HG02623 (cell line): ENCODE data around the gene KCNF1.
"Not testable (repeated sequence)": the region's sequence is repeated elsewhere in the genome, so short reads cannot be mapped to it uniquely, and the experiment has no call there.

ENCODE experiments used
- ATAC-seq: cut with Tn5 transposase; IDR thresholded peaks from one replicate; pipeline ENCODE4 v1.9.1; 2021; ENCODE audit warnings: moderate library complexity; ENCODE audit not compliant: unreplicated experiment

KCNF1 gene

DNA sequence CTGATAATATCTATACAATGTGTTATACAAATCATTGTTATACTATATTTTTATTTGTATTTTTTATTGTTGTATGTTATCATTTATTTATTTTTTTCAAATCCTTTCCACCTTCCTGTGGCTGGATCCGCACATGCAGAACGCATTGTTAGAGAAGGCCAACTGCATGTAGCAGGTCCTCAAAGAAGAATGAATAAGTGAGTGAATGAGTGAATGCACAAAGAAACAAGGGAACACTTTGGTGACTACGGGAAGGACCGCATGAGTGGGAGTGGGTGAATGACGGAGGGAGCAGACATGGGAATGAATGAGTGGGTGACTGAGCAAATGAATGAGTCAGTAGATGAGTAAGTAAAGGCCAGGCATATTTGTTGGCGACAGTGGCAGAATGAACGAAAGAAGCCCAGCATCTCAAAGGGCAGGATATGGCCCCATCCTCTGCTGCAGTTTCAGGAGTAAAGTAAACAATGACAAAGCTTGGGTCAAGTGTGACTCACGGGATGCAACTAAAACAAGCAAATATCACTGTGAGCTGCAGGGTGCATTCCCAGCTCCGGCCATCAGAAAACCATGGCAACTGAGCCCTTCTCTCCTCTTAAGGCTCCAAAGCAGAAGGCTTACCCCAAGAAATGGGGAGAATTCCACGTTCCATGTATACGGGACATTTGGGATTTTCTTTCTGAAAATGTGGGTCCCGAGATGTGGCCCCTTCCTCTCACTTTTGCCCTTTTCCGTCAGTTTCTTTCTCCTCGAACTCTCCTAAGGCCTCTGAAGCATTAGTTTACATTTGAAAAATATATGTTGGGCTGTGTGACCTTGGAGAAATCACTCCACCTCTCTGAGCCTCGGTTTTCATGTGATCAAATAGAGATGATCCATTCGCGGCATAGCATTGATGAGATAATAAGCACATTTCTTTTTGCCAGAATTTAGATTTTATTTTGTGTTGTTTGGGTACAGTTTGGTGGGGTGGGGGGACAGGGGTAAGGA lies 24.5 kb downstream of the KCNF1 start:
- ATAC-seq = no peak

DNA sequence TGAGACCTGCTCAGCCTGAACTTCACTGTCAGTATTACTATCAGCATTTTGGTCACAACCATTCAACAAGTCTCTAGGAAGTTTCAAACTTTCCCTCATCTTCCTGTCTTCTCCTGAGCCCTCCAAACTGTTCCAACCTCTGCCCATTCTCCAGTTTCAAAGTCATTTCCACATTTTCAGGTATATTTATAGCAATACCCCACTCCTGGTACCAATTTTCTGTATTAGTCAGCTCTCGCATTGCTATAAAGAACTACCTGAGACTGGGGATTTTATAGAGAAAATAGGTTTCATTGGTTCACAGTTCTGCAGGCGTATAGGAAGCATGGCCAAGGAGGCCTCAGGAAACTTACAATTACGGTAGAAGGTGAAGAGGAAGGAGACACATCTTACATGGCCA lies 27.3 kb downstream of the KCNF1 start:
- ATAC-seq = no peak

DNA sequence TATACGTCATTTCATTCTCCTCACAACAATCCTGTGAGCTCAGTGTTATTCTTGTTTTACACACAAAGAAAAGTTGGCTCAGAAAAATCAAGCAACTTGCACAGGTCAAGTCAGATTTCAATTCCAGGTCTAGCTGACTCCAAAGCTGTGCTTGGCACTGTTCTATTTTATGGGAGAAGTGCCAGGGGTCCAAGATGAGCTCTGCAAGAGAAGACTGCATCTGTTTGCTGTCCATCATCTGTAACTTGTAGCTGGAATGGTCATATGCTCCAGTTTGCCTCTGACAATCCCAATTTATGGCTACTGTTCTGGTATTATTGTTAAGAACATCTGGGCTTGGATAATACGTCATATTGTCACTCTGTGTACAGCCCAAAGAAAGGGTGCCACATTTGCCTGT lies 28.9 kb downstream of the KCNF1 start:
- no peak for ATAC-seq

DNA sequence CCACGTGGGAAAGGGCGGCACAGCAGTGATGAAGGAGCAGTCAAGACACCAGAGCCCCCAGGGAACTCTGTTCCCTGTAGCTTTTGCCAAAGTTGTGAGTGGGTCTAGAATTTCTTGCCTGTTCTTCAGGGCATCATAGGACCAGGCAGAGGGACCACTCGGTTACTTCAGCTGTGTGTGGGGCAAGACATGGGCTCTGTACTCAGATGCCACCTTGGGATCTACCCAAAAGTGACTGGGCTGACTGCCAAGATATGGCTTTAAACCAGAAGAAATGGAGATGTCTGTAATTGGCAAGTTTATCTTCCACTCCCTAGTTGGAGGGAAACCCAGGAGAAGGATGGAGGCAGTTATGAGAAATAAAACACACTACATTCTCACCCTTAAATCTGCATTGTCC lies 29.6 kb downstream of the KCNF1 start:
- no peak for ATAC-seq

DNA sequence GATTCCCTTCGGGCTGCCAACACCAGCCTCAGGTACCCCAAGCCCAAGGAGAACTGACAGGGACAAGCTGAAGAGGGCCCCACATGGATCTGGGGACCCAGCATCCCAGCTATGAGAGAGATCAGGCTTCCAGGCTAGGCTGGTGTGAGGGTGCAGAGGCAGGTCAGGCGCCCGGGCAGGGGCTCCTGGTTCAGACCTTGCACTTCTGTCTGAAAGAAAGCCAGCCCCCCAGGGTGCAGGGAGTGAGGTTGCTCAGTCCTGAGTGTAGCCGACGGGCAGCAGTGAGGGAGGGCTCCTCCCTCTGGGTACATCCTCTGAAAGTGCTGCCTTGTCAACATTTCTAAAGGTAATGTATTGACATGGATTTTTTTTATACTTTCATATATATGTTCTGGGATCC lies 33.1 kb downstream of the KCNF1 start:
- no peak for ATAC-seq

DNA sequence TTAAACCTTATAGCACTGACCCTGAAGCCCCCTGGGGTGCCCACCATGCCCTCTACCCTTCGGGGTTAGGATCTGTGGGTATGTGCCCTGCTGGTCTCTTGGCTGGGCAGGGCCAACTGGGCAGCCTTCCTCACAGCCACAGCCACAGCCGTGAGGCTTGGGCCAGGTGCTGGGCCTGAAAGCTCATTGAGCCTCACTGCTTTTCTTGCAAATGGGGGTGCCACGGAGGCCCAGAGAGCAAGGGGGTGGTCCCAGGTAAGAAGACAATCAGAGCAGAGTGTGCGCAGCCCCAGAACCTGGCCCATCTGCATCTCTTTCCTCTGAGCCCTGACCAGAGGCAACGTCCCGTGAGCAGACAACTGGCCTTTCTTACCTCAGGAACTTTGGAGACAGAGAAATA lies 34.7 kb downstream of the KCNF1 start:
- no peak for ATAC-seq

DNA sequence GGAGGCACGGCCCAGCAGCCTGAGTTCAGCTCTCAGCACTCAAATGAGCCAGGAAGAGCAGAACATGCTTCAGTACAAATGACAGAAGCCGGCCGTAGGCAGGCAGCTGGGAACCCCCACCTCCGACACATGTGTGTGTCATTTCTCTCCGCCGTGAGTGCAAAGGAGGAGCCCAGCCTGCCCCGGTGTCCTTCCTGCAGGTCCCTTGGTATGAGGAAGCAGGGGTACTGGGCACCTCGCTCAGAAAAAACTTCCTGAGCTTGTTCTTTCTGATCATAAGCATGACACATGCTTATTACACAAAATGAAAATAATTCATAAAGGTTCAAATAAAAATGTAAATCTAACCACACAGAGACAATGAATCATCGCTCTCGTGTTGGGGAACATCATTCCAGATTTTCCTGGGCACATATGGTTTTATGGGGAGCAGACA lies 35.3 kb downstream of the KCNF1 start:
- no peak for ATAC-seq

DNA sequence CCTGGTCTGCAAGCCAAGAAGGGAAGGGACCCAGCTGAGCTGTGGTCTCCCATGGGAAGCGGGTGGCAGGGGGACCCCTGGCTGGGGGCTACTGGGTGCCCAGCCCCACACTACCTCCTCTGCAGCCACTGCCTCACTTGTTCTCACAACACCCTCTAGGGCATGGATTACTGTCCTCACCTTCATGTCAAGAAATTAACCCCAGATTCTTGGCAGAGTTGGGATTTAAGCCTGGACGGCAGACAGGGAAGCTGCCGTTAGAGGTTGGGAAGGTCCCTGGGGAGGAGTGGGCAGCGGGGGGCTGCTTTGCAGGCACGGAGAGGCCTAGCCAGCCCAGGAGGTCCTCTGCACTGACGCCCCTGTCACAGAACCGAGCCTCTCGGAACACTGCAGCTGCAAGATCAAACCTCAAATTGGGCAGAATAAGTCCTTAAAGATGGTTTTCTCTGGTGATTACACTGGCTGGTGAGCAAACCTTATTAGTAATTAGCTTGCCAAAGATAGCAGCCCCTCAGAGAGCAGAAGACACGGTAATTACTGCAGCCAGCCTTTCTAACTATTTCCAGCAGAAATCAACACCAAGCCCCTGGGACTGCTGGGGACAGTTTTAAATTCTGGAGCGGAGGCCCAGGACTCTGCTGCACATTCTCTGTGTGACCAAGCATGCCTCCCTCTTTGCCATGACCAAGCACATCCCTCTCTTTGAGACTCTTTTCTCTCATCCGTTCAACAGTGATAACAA lies 35.9 kb downstream of the KCNF1 start:
- ATAC-seq = no peak

DNA sequence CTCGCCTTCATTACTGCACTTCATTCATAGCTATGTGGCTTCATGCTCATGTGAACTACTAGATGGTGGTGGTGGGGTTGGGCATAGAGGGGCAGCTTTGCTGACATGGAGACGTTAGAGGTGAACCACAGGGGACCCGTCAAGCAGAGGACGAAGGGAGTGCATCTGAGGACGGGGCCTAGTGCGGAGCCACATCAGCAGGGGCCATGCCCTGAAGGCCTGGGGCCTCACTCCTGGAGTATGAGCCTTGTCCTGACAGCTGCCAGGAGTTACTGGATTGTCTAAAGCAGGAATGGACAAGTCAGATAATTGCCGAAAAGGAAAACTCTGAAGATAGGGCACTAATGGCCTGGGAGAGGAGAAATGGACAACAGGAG lies 36.4 kb downstream of the KCNF1 start:
- ATAC-seq = no peak

DNA sequence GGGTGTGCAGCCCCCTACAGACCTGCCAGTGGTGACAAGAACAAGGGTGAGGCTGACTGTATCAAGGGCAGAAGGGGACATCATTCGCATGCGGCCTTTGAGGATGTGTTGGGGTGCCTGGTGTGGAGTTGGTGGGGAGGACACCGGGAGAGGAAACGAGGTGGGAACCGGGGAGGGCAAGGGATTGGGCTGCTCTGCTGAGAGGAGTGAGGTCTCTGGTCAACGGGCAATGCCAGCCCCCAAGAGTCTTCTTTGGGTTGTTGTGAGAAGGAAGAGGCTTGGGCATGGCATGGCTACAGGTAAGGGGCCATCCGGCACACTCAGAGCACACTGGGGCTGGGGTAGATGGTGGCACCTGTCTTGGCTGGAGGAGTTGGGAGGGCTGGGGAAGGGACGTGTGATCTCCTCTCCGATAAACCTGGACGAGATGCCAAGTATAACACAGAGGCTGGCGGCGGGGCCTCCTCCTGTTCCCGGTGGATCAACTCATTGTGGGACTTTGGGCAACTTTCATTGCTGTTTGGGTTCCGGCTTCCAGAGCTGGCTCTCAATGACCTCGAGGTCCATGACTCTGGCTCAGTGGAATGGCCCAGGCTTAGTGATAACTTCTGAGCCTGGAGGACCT lies 37.0 kb downstream of the KCNF1 start:
- no peak for ATAC-seq

DNA sequence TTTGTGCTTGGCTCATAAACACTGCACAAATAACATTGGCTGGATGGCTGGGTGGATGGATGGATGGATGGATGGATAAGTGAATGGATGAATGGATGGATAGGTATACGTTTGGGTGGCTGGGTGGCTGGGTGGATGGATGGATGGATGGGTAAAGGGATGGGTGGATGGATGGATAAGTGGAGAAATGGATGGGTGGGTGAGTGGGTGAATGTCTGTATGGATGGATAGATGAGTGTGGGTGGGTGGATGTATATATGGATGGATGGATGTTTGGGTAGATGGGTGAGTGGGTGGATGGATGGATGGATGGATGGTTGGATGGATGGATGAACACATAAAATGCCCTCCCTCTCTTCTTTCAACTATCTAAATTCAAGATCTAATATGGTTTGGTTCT lies 38.1 kb downstream of the KCNF1 start:
- ATAC-seq = no peak

DNA sequence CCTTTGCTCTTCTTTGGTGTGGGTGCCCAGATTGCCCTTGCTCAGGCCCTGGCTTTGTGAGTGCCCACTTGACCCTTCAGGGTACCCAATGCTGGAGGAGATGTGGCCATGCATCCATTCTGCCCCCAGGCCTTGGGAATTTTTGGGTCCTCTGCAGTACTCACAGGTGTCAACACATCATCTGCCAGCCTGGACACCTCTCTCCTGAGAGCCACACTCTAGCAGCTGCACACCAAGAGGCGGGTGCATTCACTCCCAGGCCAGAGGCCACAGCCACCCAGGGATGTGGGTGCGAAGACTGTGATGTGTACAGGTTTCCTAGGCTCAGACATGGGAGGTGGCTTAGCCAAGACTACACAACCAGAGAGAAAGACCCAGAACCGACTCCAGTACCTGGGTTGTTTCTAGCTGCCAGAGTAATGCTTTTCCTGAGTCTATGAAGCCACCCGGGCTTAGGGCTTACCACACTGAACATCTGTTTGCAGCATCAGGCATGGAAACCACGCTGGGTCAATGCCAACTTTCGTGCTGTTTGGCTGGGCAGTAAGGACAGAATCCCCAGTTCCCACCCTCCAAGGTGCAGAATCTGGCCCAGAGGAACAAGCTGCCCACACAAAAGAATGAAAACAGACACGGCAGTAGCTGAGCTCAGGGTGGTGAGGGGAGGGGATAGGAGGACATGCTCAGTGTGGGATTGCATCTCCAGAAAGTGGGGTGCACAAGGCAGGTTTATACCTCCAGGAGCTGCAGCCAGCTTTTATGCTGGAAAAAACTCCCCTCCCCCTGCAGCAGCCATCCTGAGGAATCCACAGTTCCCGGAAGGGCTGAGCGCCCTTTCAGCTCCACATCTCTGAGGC lies 40.1 kb downstream of the KCNF1 start:
- no peak for ATAC-seq

DNA sequence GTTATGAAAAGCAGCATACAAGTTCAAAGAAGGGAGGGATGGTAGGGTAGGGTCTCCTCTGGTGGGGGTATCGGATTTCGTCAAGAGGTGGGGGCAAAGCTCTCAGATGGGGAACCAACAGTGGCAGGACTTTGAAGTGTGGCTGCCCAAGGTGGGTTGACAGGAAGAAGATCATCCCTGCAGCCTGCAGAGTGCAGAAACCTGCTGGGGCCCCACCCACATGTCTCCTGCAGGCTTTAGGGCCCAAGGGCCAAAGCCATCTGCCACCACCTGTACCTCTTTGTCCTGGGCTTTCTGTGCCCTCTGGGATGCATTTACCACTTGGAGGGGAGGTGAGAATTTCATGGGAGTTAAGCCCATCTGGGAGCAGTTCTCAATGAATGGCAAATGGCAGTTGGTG lies 42.7 kb downstream of the KCNF1 start:
- no peak for ATAC-seq

DNA sequence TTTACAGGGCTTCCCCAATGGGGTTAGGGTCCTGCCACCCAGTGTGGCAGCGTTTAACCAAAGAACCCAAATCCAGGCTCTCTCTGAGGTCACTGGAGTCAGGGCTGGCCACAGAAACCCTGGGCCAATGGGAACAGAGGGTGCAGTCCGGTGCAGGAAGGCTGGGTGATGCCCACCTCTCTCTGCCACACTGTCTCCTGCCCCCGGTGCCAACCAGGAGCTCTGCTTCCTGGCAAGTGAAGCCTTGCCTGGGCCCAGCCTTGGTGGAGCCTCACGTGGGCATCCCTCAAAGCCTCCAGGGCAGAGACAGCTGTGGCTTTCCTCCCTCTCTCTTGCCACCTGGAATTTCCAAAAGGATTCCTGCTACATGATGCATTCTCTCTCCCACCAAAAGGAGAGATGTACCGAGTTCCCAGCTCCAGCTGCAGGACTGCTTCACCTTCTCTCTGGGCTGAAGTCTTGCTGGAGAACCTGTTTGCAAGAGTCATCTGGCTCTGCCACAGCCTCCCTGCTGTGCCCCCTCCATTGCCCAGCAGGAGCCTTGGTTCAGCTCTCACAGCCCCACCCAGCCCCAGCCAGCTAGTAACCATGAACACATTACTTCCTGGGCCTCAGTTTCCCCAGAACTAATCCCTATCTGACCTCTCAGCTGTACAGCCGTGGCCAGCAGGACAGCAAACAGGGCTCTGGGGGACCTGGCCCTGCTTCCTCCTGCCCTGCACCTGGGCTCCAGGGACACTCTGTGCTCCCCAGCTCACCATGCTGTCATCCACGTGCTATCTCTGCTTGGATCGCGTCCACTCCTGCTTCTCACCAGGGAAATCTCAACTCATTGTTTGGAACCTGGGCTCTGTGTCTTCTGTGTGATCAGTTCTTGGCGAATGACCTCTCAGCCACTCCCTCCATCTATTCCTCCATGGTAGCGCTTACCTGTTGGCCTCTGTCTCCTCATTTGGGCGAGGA lies 43.4 kb downstream of the KCNF1 start:
- no peak for ATAC-seq

DNA sequence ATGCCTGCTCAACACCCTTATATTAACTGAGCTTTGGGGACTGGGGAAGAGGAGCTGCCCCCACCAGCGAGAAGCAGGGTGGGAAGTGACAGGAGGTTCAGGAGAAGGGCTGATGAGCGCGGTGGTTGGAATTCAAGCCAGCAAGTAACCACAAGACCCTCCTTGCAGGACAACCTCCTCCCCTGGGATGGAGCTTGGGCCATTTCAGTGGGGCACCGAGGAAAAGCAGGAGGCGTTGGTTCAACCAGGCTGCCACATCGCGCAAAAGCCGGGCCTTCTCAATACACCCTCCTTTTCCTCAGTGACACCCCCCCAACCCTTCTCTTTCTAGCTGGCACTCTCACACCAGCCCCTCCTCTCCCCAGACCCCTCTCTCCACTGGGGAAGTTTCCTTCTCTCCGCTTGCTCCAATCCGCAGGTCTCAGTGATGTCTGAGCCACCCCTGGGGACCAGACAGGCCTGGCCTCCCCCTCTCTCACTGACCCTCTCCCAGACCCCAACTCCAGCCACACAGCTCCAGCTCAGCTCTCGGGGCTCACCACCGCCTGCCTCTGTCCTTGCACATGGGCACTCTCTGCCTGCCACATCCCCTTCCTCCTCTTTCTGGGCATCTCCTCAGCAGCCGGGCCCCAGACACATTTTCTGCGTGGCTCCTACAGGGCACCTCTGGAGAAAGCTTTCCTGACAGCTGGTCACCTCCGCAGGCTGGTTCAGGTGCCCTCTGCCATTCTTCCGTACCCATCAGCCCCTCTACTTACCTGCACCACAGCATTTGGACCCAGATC lies 44.5 kb downstream of the KCNF1 start:
- ATAC-seq = no peak

DNA sequence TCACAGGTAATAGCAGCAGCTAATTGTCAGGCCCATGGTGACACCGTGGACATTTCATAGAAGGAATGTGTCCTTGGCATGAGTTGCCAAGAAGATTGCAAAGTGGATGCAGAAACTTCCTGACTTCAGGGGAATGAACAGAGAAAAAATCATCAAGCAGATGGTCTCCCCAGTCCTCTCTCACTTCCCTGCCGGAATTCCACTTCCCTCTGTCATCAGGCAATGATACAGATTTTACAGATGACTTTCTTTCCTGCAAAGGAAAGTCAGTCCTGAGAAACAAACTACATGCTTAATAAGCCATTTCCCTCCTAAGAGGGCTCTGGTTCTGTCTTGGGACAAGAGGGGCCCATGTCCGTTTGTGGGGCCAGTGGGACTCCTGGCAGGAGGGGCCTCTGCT lies 45.7 kb downstream of the KCNF1 start:
- no peak for ATAC-seq

DNA sequence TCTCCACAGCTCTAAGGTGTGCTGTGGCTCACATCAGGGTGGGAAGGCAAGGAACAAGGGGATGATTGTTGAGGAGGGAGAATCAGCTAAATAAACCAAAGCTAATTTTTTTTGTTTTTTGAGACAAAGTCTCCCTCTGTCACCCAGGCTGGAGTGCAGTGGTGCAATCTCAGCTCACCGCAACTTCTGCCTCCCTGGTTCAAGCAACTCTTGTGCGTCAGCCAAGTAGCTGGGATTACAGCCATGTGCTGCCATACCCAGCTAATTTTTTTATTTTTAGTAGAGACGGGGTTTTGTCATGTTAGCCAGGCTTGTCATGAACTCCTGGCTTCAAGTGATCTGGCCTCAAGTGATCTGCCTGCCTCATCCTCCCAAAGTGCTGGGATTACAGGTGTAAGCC lies 46.7 kb downstream of the KCNF1 start:
- not testable (repeated sequence) for ATAC-seq

DNA sequence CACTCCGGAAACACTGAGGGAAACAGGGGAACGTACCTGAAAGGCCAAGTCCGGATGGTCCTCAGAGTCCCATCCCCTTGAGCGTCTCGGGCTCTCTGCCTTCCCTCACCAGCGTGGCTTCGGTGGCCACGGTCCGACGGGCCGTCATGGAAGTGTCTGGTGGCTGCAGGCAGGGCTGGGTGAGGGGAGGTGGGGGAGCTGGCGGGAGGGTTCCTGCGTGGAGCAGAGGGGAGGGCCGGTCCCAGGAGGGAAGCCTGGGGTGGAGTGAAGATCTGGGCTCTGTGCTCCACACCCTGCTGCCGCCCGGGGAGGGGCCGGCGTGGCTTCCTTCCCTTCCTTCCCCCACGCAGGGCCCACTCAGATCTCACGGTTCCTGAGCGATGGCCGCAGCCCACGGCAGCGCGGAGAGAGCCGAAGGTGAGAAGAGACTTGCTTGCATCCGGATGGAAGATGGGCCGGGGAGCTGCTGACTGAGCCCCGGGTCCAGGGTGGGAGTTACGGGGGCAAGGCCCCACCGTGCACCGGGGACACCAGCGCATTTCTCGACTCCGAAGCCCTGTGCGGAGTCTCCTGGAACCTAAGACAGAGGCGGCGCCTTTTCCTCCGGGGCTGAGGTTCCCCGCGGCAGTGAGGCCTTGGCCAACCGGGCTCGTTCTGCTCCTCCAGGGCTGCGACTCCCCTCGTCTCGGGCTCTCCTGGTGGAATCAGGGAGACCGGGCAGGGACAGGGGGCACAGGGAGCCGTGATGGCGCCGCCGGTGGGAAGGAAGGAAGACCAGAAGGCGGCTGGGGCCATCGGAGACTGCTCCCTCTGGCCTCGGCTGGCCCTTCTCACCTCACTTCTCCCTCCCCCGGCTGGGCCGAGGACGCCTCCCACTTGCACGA lies 49.1 kb downstream of the KCNF1 start:
- no peak for ATAC-seq
